GM12874 (cell line): ENCODE measurements around the gene GSK3A.

ENCODE experiments used
- TF ChIP-seq, protein P1 (sequence below): IDR thresholded peaks from 2 replicates; pipeline ENCODE4 v1.5.1; 2011; ENCODE audit warnings: low read depth, mild to moderate bottlenecking, control low read depth, low read length, moderate library complexity; ENCODE audit not compliant: insufficient read depth

GSK3A gene

GRCh38 chr19:42229301-42229854 lies 13.0 kb downstream of the GSK3A start:
- TF ChIP-seq, protein P1, sequence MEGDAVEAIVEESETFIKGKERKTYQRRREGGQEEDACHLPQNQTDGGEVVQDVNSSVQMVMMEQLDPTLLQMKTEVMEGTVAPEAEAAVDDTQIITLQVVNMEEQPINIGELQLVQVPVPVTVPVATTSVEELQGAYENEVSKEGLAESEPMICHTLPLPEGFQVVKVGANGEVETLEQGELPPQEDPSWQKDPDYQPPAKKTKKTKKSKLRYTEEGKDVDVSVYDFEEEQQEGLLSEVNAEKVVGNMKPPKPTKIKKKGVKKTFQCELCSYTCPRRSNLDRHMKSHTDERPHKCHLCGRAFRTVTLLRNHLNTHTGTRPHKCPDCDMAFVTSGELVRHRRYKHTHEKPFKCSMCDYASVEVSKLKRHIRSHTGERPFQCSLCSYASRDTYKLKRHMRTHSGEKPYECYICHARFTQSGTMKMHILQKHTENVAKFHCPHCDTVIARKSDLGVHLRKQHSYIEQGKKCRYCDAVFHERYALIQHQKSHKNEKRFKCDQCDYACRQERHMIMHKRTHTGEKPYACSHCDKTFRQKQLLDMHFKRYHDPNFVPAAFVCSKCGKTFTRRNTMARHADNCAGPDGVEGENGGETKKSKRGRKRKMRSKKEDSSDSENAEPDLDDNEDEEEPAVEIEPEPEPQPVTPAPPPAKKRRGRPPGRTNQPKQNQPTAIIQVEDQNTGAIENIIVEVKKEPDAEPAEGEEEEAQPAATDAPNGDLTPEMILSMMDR = 0 out of 2 replicates have a peak, but pooled peaks have one; percentile 1

DNA sequence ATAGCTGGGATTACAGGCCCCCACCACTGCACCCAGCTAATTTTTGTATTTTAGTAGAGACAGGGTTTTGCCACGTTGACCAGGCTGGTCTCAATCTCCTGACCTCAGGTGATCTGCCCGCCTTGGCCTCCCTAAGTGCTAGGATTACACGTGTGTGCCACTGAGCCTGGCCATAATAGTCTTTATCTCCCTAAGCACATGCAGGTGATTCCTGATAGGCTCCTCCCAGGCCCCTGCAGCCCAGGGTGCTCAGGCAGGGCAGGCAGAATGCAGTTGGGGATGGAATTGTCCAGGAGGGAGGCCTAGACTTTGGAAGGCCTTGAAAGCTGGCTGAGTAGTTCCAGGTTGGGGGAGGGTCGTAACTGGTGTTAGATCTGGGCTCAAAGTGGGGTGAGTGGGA lies 13.8 kb downstream of the GSK3A start:
- TF ChIP-seq, protein P1 = no peak

- TF ChIP-seq, protein P1 = no peak
These were observed 15.5 kb downstream of the GSK3A start for GRCh38 chr19:42226886-42227285.

- TF ChIP-seq, protein P1 = no peak
These were observed 16.6 kb downstream of the GSK3A start for GRCh38 chr19:42225718-42226292.

GRCh38 chr19:42224940-42225717 lies 17.3 kb downstream of the GSK3A start:
- TF ChIP-seq, protein P1 = no peak

DNA sequence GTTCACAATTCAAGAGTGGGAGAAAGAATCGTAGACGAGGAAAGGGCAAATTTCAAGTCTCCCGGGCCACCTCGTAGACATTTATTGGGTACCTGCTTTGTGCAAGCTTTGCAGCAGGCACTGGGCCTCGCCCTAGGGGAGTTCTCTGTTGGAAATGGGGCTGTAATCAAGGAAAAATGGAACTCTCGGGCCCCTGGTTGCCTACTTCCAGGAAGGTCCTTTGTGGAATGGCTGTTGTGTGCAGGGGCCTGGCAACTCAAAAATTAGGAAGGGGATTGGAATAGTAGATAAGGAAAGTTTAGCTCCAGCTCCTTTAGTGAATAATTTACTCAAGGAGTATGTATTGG lies 21.7 kb downstream of the GSK3A start:
- TF ChIP-seq, protein P1 = no peak

GRCh38 chr19:42219812-42220750 lies 22.3 kb downstream of the GSK3A start, which contains the start of gene ZNF526:
TSS of gene ZNF526 (plus strand) at chr19:42220312. CDS start at chr19:42224404, 4,092 bp downstream.
- TF ChIP-seq, protein P1 = no peak
